Stimulated activated CD8-positive, alpha-beta memory T cell treated with anti-CD3 and anti-CD28 coated beads, Interleukin-7, amount 100 ng/mL, for 1 hour (primary cell): ENCODE measurements around the gene GSX1.
"Not testable (repeated sequence)": the region's sequence is repeated elsewhere in the genome, so short reads cannot be mapped to it uniquely, and the experiment has no call there.

ENCODE experiments used
- DNase-seq, 2 donors: peaks; one replicate each; pipeline ENCODE4 v3.0.0-alpha.2; 2020; ENCODE audit warnings: low read depth in 2 of 2

GSX1 gene

DNA sequence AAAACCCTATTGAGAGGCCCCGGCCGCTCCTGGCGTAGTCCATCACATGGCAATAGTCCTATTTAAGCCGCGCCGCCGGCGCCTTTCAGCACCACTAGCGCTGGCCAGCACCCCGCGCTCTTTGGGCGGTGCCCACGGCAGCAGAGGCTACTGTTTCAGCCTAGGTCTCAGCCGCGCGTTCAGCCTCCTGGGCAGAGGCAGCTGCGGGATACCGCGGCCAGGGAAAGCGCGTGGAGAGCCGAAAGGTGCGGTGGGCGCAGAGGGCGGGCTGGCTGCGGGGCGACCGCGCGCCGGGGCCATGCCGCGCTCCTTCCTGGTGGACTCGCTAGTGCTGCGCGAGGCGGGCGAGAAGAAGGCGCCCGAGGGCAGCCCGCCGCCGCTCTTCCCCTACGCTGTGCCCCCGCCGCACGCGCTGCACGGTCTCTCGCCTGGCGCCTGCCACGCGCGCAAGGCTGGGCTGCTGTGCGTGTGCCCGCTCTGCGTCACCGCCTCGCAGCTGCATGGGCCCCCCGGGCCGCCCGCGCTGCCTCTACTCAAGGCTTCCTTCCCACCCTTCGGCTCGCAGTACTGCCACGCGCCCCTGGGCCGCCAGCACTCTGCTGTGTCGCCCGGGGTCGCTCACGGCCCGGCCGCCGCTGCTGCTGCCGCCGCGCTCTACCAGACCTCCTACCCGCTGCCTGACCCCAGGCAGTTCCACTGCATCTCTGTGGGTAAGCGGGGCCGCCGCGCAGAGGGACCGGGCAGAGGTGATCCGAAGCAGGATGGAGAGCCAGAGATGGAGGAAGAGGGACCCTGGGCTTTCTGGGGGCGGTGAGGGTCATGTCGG, at the start of gene GSX1:
GSX1 (plus strand) TSS at position 91 of the 826 bp plus-strand sequence; CDS start at position 299, 208 bp downstream.
- DNase-seq, result peak in 1 of 2 donors; percentile 18

DNA sequence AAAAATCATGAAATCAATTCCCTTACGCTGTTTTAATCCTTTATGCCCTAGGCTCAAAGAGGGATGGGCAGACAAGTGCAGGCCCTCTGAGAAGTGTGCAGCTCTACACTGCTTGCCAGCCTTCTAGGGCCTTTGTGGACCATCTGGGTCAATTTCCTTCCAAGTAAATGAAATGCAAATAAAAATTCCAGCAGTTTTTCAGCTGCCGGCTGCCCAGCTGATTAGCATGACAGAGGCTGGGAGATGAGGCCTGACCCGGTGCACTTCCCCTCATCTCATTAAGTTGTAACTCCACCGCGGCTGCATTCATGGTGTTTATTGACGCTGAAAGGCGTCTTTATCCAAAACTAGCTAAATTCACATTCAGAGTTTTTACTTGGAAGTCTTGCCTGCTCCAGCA, 47.5 kb upstream of the GSX1 start:
- DNase-seq, result no peak

DNA sequence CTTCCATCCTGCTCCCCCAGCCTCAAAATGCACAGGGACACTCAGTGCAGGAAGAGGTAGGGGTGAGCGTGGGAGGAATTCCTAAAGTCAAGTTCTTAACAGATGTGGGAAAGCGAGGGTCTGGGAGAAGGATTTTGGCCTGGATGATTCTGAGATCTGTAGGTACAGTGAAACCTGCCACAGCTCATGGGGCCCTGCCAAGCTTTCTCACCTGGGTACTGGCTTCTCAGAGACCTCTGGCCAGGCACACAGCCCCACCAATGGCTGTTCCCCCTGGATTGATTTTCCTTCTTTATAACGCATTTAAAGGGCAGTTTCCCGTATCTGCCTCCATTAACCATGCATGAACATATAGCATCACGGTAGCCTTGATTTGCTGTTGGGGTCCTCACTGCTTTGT, 47.0 kb upstream of the GSX1 start:
- no peak for DNase-seq

DNA sequence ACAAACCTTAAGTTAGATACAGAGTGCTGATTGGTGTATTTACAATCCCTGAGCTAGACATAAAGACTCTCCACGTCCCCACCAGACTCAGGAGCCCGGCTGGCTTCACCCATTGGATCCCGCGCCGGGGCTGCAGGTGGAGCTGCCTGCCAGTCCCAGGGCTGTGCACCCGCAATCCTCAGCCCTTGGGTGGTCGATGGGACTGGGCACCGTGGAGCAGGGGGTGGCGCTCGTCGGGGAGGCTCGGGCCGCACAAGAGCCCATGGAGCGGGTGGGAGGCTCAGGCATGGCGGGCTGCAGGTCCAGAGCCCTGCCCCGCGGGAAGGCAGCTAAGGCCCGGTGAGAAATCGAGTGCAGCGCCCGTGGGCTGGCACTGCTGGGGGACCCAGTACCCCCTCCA, 44.1 kb upstream of the GSX1 start:
- DNase-seq, result not testable (repeated sequence)

DNA sequence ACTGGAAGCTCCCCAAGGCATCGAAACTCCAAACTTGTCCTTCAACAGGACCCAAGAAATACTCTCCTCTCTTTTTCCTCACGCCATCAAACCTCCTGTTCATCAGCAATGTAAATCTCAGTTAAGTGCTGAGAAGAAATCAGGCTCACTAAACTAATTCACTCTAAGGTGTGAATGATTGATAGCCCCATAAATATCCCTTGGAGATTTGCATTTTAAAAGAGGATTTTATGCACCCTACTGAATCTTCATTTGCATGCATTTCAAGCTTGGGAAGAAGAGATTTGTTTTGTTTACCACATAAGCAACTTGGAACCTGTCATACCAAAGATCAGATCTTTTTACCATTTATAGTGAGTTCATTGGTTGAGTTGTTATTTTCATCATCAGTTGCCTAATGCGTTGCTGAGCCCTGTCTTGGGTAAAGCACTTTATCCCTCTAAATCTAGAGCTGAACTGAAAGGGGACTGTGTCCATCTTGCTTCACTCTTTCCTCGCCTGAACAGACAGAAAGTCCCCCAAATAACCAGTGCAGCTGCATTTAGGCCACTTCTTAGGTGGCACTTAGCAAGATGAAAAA, 40.2 kb upstream of the GSX1 start:
- DNase-seq, result no peak

DNA sequence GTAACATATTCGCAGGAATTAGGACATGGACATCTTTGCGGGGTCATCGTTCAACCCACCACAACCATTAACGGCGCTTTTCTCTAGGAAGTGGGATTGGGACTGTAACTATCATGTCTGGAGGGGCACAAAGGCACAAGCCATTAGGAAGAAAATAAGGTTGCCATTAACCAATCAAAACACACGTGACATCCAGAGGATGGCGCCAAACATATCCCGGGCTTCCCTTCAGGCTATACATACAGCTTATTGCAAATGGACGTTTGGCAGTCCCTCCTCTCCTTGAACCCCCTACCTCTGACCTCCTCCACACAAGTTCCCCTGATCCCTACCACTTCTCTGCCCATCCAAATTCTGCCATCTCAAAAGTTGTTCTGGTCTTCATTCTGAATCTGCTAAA, 26.6 kb upstream of the GSX1 start:
- no peak for DNase-seq

DNA sequence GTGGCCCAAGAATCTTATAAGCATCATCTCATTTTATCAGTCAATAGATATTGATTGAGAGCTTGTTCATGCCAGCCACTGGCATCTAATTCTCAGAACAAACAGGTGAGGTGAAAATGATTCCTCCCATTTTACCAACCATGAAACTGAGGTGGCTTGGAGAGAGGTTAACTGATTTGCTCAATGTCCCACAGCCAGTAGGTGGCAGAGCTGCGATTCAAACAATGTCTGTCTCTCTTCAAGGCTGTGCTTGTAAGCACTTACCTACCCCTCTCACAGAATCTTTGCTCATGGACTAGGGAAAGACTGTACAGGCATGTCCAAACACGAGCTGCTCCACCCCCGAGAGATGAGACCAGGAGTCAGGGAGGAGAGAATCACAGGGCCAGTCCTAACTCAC, 21.5 kb upstream of the GSX1 start:
- no peak for DNase-seq

DNA sequence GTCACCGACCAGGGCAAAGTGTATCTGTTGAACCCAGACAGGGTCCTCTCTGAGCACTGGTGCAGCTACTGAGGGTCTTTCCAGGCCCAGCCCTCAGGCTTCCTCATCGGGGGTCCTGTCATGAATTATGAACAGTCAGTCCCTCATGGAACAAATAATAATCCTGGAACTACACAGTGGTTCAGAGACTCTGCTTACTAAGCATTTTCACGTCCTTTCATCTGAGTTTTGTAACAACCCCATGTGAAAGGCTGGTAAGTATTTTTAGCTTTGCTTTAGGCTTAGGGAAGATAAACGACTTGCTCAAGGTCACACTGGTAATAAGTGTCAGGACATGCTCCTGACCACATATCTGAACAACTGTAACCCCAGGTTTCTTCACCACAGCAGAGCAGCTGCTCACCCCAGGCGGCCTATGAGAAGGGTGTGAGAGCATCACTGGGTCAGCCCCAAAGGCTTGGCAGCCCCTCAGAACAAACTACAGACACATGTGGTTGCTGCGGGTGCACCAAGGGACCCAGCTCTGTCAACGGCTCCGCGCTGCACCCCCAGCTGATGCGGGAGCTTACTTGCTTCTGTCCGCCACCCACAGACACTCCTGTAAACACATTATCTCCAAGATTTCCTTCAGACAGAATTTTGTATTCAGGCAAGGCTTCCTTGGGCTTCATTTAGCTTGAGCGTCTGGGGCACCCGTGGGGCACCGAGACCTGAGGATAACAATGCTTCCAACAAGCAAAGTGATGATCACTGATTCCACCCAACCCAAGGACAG, 19.4 kb upstream of the GSX1 start:
- no peak for DNase-seq

DNA sequence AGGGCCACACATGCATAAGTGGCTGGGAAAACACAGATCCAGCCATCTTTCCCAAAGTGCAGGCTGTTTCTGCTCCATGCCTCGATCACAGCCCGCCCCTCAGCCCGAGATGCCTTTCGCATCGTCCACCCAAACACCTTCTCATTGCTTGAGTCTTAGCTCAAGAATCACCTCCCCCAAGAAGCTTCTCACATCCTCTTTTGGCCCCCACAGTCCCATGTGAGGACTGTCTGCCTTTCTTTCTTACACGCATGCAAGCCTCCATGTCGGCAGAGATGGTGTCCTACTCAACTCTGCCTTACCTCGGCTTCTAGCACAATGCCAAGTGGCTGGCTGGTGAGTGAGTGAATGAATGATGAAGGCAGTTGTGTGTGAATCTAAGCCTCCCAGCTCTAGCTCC, 18.1 kb upstream of the GSX1 start:
- no peak for DNase-seq

DNA sequence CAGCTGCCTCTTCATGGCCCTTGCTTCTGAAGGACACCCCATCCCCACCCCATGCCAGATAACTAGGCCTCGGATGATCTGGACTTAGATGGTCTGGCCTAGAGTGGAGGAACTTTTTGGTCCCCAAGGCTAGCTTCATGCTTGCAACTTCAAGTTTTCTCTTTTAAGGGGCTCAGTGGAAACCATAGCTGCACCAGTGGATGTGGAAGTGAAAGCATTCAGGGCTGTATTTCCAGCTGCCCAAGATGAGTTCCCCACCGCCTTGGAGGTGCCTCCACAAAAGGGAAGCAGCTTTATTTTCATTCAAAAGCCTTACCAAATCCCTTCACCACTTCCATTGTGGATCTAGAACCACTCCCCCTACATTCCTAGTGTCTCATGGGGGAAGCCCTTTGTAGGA, 17.6 kb upstream of the GSX1 start:
- no peak for DNase-seq

DNA sequence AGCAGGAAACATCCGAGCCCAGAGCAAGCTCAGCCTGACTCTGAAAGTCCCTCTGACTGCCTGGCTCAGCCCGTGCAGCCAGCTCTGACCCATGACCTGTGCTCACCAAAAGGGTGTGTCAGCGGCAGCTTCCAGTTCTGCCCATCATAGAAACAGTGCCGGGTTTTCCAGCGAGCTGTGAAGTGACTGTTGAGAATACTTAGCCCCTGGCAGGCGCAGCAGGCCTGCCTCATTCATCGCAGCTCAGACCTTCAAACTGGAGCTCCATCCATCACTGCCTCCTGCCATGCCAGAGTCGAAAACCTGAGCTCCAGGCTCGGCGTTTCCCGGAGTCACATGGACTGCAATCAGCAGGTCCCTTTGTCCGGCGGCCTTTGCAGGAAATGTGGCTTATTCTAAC, 16.3 kb upstream of the GSX1 start:
- no peak for DNase-seq

DNA sequence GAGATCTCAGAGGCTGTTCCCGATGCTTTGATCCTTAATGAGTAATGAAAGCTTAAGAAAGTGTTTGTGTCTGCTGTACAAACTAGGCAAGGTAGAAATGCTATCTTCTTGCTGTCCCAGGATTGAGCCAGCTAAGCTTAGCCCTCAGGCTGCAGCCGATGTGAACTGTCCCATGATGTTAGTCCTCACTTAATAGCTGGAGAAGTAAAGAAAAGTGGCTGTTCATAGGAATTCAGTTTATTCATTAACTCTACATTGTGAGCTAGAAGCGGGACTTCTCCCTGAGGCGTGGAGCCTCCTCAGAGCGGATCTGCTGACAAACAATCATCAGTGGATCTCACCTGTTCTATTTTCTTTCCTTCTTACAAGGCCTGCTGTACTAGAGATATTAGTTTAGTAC, 10.1 kb upstream of the GSX1 start:
- no peak for DNase-seq

DNA sequence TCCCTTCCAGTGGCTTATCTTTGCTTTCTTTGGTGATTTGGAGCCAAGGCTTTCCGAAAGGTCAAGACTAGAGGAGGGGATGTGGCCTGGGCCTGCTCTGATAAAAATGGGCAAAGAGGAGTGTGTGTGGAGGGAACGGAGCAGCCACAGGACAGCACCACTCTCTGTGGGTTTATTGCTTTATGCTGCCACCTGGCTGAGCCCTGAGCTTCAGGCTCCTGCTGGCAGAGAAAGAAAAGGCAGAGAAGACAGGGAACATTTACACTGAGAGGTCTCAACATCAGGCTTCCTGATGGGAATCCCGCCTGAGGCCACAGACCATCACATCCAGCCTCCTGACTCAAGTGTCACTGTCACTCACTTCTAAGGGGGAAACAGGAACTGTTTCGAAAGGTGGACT, 9.2 kb upstream of the GSX1 start:
- no peak for DNase-seq

DNA sequence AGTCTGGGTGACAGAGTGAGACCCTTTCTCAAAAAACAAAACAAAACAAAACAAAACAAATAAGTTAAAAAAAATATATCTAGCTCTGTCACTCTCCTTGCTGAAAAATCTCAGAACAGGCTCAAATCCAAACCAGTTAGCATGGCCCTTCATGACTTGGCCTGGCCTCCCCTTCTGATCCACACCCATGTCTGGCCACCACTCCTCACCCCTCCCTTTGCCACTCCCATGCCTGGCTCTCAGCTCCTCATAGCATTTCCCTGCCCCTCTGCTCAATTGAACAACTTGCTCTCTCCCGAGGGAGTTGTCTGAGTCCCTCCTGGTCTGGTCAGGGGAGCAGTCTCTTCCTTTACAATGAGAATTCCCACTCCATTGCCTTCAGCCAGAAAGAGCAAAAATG, 4.0 kb upstream of the GSX1 start:
- no peak for DNase-seq

DNA sequence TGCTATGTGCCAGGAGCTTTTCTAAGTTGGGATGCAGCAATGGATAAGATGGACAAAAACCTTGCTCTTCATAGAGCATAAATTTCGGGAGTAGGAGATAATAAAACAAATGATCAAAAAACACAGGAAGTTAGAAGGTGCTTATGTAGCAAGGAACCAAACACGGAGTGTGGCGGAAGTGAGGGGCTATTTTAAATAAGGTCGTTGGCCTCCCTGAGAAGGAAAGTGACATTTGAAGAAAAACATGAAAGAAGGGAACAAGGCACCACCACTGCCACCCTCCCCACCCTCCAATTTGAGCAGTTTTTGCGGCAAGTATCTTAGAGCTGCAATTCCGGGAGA, 3.2 kb upstream of the GSX1 start:
- no peak for DNase-seq

DNA sequence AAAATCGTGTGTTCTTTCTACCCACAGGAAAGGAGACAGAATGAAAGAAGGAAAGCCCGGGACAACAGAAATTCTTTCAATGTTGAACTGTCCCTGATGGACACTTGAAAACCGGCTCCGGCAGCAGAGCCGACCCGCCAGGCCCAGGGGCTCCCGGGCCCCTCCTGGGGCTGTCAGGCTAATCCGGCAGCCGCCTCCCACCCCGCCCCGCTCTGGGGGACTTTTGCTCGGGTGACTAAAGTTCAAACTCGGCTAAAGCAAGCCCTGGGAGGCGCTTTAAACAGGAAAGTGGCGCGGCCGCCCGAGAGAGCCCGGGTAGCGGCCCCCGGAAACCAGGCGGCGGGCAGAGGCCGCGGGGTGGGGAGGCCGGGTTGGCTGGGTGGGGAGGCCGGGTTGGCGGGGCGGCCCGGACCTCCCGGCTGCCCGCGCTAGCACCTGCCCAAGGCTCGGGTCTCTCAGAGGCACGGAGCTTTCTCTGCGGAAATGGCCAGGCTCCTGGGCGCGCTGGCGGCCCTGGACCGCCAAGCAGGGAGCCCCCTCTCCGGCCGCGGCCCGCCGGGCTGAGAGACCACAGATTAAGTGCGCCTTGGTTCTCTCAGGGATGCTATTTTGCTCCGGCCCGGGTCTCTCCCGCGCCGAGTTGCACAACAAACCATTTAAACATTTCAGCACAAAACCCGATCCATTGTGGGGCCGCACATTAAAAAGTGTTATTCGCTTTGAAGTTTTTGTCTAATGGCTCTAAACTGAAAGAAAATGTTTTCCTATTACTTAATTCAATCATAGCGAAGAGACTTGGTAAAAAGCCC, 2.6 kb upstream of the GSX1 start:
- DNase-seq, result no peak

DNA sequence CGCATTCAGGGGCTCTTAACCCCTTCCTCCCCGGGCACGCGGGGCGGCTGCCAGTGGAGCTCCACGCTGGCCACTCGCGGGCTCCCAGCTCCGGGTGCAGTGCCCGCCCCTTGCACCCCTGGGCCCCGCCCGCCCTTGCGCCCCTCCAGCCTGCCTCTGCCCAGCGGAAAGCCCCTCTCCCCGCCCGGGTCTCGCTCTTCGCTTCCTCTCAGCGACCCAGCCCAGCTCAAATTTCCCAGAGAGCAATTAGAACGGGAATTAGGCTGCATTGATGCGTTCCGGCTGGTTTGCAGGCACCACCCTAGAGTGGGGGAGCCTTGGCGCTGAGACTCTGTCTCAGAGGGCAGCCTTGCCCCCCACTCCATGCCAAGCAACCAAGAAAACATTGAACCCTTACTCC, 1.8 kb upstream of the GSX1 start:
- no peak for DNase-seq

DNA sequence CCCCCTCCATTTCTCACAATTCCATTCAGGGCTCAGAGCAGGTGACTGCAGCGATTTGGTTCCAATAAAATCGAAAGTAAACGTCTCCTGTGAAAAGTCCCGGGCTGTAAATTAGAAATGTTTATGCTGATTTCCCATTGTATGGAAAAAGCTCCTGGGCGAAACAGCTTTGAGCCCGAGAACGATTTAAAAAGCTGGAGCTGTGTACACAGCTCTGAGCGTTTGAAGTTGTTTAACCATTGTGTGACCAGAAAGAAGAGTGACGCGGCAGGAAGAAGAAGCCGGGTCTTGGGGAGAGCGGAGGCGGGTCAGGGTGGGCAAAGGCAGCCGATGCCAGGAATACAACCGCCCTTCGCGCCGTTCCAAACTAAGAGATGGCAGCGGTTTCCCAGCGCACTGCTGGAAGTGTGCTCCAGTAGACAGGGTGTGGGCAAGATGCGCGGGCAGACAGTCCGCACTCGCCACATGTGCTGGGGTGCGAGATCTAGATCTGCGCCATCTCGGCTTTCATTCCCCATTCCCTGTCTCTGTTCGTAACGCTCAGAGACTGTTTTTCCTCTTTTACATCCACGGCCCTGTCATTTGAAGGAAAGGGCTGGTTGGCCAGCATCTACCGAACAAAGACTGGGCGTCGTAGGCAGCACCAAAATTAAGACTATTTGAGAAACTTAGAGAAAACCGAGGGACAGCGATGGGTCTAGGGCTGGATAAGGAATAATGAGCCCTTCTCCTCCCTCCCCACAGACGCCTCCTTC, 960 bp upstream of the GSX1 start:
- DNase-seq, result no peak

DNA sequence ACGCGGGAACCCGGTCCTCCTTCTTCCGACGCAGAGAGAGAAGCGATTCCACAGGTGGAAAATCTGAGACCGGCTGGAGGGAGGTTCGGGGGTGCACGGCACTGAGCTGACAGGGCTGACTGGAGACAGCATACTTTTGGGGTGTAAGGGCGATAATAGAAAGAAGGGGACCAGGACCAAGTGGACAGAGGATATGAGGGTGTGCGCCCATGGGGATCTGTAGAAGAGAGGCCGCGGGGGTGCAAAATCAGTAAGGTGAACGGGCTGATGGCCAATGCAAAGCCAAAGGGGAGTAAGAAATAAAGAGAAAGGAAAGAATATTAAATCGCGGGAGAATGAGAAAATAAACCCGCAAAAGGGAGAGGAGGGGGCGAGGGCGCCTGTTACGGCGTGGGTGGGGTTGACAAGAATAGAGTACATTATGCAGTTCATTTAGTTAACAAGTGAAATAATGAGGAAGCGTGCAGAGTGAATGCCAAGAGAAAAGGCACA, 336 bp upstream of the GSX1 start:
- DNase-seq, result no peak

DNA sequence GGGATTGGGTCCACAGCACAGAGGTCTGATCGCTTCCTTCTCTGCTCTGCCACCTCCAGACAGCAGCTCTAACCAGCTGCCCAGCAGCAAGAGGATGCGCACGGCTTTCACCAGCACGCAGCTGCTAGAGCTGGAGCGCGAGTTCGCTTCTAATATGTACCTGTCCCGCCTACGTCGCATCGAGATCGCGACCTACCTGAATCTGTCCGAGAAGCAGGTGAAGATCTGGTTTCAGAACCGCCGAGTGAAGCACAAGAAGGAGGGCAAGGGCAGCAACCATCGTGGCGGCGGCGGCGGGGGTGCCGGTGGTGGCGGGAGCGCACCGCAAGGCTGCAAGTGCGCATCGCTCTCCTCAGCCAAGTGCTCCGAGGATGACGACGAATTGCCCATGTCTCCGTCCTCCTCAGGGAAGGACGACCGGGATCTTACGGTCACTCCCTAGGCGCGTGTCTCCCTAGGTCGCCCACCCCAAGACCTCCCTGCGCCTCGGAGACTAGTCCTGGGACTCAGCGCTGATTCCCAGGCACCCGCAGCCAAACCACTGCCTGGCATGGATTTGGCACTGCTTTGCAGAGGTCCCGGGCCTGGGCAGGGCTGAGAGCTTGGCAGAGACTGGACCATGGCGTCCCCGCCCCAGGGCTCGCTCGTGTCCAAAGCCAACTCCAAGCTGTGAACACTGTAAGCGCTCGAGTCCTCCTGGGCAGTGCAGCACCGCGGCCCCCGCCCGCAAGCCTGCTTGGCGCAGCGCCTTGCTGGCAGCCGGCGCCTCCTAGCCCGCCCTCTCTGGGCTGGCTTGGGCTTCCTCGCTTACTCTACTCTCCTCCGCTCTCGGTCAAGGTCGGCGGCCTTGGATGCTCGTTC, 1.5 kb downstream of the GSX1 start:
- no peak for DNase-seq
